ENCODE measurements around the gene HEG1. TPM values are rescaled to one million over a fixed set of nuclear protein-coding genes. Genes with fewer than 3 reads are reported as not detected.

The HEG1 gene
- total RNA-seq, 1 experiment from 2014 or later, result 6.3 TPM

GRCh38 chr3:125073390-125073905 is 17.7 kb upstream of the HEG1 start:
- in situ Hi-C loops (cut with HindIII; ENCODE audit: low pct_unique_long_range_greater_than_20kb, low sequenced_read_pairs), result no loop called here
- DNase-seq (ENCODE audit: low read depth, low spot score), result no peak

GRCh38 chr3:125072749-125073389 is 17.1 kb upstream of the HEG1 start:
- no peak for DNase-seq (ENCODE audit: low read depth, low spot score)
- in situ Hi-C loops (cut with HindIII; ENCODE audit: low pct_unique_long_range_greater_than_20kb, low sequenced_read_pairs), result no loop called here

- in situ Hi-C loops (cut with HindIII; ENCODE audit: low pct_unique_long_range_greater_than_20kb, low sequenced_read_pairs), result no loop called here
Observed at GRCh38 chr3:125072301-125072700, 16.5 kb upstream of the HEG1 start.

GRCh38 chr3:125069968-125070745 is 14.4 kb upstream of the HEG1 start:
- in situ Hi-C loops (cut with HindIII; ENCODE audit: low pct_unique_long_range_greater_than_20kb, low sequenced_read_pairs), result no loop called here

More at GRCh38 chr3:125072301-125072700, 16.5 kb upstream of the HEG1 start:
- peak; percentile 75 for DNase-seq (ENCODE audit: low read depth, low spot score)

GRCh38 chr3:125069452-125069851 is 13.7 kb upstream of the HEG1 start:
- in situ Hi-C loops (cut with HindIII; ENCODE audit: low pct_unique_long_range_greater_than_20kb, low sequenced_read_pairs), result no loop called here
- no peak for DNase-seq (ENCODE audit: low read depth, low spot score)

More at GRCh38 chr3:125069968-125070745, 14.4 kb upstream of the HEG1 start:
- DNase-seq (ENCODE audit: low read depth, low spot score), result no peak

GRCh38 chr3:125068265-125068664 is 12.5 kb upstream of the HEG1 start:
- no peak for DNase-seq (ENCODE audit: low read depth, low spot score)
- in situ Hi-C loops (cut with HindIII; ENCODE audit: low pct_unique_long_range_greater_than_20kb, low sequenced_read_pairs), result no loop called here

- in situ Hi-C loops (cut with HindIII; ENCODE audit: low pct_unique_long_range_greater_than_20kb, low sequenced_read_pairs), result no loop called here
Observed at GRCh38 chr3:125067225-125067624, 11.4 kb upstream of the HEG1 start.

GRCh38 chr3:125062904-125063618 is 7.3 kb upstream of the HEG1 start:
- no peak for DNase-seq (ENCODE audit: low read depth, low spot score)
- in situ Hi-C loops (cut with HindIII; ENCODE audit: low pct_unique_long_range_greater_than_20kb, low sequenced_read_pairs), result no loop called here

More at GRCh38 chr3:125067225-125067624, 11.4 kb upstream of the HEG1 start:
- no peak for DNase-seq (ENCODE audit: low read depth, low spot score)

GRCh38 chr3:125061646-125062045 is 5.8 kb upstream of the HEG1 start:
- in situ Hi-C loops (cut with HindIII; ENCODE audit: low pct_unique_long_range_greater_than_20kb, low sequenced_read_pairs), result no loop called here

GRCh38 chr3:125061170-125061569 is 5.4 kb upstream of the HEG1 start:
- DNase-seq (ENCODE audit: low read depth, low spot score), result no peak
- in situ Hi-C loops (cut with HindIII; ENCODE audit: low pct_unique_long_range_greater_than_20kb, low sequenced_read_pairs), result no loop called here

More at GRCh38 chr3:125061646-125062045, 5.8 kb upstream of the HEG1 start:
- DNase-seq (ENCODE audit: low read depth, low spot score), result no peak

- DNase-seq (ENCODE audit: low read depth, low spot score), result peak; percentile 25
- in situ Hi-C loops (cut with HindIII; ENCODE audit: low pct_unique_long_range_greater_than_20kb, low sequenced_read_pairs), result no loop called here
Observed at GRCh38 chr3:125059488-125060245, 3.9 kb upstream of the HEG1 start.

- no peak for DNase-seq (ENCODE audit: low read depth, low spot score)
- in situ Hi-C loops (cut with HindIII; ENCODE audit: low pct_unique_long_range_greater_than_20kb, low sequenced_read_pairs), result no loop called here
Observed at GRCh38 chr3:125058959-125059358, 3.2 kb upstream of the HEG1 start.

- no peak for DNase-seq (ENCODE audit: low read depth, low spot score)
- in situ Hi-C loops (cut with HindIII; ENCODE audit: low pct_unique_long_range_greater_than_20kb, low sequenced_read_pairs), result no loop called here
Observed at GRCh38 chr3:125058529-125058928, 2.7 kb upstream of the HEG1 start.

GRCh38 chr3:125057186-125057850 is 1.5 kb upstream of the HEG1 start:
- no peak for DNase-seq (ENCODE audit: low read depth, low spot score)
- in situ Hi-C loops (cut with HindIII; ENCODE audit: low pct_unique_long_range_greater_than_20kb, low sequenced_read_pairs), result no loop called here

- in situ Hi-C loops (cut with HindIII; ENCODE audit: low pct_unique_long_range_greater_than_20kb, low sequenced_read_pairs), result no loop called here
- DNase-seq (ENCODE audit: low read depth, low spot score), result no peak
Observed at GRCh38 chr3:125055331-125055912, 375 bp downstream of the HEG1 start.

- peak; percentile 56 for DNase-seq (ENCODE audit: low read depth, low spot score)
- in situ Hi-C loops (cut with HindIII; ENCODE audit: low pct_unique_long_range_greater_than_20kb, low sequenced_read_pairs), result no loop called here
Observed at GRCh38 chr3:125054449-125055329, 1.1 kb downstream of the HEG1 start.

All from SK-MEL-5 (cell line).